ENCODE results near the gene KCNQ1. TPM values are rescaled to one million over a fixed set of nuclear protein-coding genes. Genes with fewer than 3 reads are reported as not detected.

The KCNQ1 gene
- total and polyA plus RNA-seq, 2 experiments from 2014 or later = 0.45 to 0.87 TPM

GRCh38 chr11:2488004-2488403, 43.2 kb downstream of the KCNQ1 start:
- Histone ChIP-seq H3F3A (replicated peaks; ENCODE audit: low read depth) (no peaks in the 10 kb centered on the region), H3K4me2 (no peak overlapping the region), H3K4me1 (ENCODE audit: insufficient read depth) (no peaks in the 10 kb centered on the region), H3K27ac (ENCODE audit: low read depth) (no peak overlapping the region), H3K27me3 (ENCODE audit: insufficient read depth) (peaks cover 99% of the 10 kb centered on the region), H2AFZ (no peak overlapping the region), H3K4me3 (no peak overlapping the region), H3K9me2 (ENCODE audit: insufficient read depth) (0 out of 2 replicates have a peak, but pooled peaks cover 3% of the 10 kb centered on the region), H3K36me3 (ENCODE audit: insufficient read depth) (peaks cover 4% of the 10 kb centered on the region; the same call in 1 of the 2 replicates), H3K79me2 (replicated peaks; ENCODE audit: insufficient read depth) (no peaks in the 10 kb centered on the region), H4K20me1 (replicated peaks; ENCODE audit: insufficient read depth) (no peaks in the 10 kb centered on the region)
- DNase-seq (ENCODE audit: low spot score) (no peak), ATAC-seq (no peak)
- peaks cover 51% of the 10 kb centered on the region for H3K27me3 Mint-ChIP-seq (ENCODE audit: insufficient read depth, low read depth, poor library complexity)
- H3K27ac Mint-ChIP-seq = no peak overlapping the region
- no peaks in the 10 kb centered on the region for H3K36me3 Mint-ChIP-seq (ENCODE audit: low read depth)
- peaks cover 17% of the 10 kb centered on the region for H3K9me3 Mint-ChIP-seq
- no peaks in the 10 kb centered on the region for H3K4me1 Mint-ChIP-seq
- TF ChIP-seq, protein P1, sequence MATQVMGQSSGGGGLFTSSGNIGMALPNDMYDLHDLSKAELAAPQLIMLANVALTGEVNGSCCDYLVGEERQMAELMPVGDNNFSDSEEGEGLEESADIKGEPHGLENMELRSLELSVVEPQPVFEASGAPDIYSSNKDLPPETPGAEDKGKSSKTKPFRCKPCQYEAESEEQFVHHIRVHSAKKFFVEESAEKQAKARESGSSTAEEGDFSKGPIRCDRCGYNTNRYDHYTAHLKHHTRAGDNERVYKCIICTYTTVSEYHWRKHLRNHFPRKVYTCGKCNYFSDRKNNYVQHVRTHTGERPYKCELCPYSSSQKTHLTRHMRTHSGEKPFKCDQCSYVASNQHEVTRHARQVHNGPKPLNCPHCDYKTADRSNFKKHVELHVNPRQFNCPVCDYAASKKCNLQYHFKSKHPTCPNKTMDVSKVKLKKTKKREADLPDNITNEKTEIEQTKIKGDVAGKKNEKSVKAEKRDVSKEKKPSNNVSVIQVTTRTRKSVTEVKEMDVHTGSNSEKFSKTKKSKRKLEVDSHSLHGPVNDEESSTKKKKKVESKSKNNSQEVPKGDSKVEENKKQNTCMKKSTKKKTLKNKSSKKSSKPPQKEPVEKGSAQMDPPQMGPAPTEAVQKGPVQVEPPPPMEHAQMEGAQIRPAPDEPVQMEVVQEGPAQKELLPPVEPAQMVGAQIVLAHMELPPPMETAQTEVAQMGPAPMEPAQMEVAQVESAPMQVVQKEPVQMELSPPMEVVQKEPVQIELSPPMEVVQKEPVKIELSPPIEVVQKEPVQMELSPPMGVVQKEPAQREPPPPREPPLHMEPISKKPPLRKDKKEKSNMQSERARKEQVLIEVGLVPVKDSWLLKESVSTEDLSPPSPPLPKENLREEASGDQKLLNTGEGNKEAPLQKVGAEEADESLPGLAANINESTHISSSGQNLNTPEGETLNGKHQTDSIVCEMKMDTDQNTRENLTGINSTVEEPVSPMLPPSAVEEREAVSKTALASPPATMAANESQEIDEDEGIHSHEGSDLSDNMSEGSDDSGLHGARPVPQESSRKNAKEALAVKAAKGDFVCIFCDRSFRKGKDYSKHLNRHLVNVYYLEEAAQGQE (IDR thresholded peaks at IDR 0.05; ENCODE audit: unreplicated experiment) = no peak
- TF ChIP-seq, protein P2, sequence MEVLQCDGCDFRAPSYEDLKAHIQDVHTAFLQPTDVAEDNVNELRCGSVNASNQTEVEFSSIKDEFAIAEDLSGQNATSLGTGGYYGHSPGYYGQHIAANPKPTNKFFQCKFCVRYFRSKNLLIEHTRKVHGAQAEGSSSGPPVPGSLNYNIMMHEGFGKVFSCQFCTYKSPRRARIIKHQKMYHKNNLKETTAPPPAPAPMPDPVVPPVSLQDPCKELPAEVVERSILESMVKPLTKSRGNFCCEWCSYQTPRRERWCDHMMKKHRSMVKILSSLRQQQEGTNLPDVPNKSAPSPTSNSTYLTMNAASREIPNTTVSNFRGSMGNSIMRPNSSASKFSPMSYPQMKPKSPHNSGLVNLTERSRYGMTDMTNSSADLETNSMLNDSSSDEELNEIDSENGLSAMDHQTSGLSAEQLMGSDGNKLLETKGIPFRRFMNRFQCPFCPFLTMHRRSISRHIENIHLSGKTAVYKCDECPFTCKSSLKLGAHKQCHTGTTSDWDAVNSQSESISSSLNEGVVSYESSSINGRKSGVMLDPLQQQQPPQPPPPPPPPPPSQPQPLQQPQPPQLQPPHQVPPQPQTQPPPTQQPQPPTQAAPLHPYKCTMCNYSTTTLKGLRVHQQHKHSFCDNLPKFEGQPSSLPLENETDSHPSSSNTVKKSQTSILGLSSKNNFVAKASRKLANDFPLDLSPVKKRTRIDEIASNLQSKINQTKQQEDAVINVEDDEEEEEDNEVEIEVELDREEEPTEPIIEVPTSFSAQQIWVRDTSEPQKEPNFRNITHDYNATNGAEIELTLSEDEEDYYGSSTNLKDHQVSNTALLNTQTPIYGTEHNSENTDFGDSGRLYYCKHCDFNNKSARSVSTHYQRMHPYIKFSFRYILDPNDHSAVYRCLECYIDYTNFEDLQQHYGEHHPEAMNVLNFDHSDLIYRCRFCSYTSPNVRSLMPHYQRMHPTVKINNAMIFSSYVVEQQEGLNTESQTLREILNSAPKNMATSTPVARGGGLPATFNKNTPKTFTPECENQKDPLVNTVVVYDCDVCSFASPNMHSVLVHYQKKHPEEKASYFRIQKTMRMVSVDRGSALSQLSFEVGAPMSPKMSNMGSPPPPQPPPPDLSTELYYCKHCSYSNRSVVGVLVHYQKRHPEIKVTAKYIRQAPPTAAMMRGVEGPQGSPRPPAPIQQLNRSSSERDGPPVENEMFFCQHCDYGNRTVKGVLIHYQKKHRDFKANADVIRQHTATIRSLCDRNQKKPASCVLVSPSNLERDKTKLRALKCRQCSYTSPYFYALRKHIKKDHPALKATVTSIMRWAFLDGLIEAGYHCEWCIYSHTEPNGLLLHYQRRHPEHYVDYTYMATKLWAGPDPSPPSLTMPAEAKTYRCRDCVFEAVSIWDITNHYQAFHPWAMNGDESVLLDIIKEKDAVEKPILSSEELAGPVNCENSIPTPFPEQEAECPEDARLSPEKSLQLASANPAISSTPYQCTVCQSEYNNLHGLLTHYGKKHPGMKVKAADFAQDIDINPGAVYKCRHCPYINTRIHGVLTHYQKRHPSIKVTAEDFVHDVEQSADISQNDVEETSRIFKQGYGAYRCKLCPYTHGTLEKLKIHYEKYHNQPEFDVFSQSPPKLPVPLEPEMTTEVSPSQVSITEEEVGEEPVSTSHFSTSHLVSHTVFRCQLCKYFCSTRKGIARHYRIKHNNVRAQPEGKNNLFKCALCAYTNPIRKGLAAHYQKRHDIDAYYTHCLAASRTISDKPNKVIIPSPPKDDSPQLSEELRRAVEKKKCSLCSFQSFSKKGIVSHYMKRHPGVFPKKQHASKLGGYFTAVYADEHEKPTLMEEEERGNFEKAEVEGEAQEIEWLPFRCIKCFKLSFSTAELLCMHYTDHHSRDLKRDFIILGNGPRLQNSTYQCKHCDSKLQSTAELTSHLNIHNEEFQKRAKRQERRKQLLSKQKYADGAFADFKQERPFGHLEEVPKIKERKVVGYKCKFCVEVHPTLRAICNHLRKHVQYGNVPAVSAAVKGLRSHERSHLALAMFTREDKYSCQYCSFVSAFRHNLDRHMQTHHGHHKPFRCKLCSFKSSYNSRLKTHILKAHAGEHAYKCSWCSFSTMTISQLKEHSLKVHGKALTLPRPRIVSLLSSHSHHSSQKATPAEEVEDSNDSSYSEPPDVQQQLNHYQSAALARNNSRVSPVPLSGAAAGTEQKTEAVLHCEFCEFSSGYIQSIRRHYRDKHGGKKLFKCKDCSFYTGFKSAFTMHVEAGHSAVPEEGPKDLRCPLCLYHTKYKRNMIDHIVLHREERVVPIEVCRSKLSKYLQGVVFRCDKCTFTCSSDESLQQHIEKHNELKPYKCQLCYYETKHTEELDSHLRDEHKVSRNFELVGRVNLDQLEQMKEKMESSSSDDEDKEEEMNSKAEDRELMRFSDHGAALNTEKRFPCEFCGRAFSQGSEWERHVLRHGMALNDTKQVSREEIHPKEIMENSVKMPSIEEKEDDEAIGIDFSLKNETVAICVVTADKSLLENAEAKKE (CRISPR knock-in tag; IDR thresholded peaks at IDR 0.05) = no peak
- TF ChIP-seq EZH2phosphoT487 (IDR thresholded peaks at IDR 0.05; ENCODE audit: unreplicated experiment) = no peak
- no peak overlapping the region for H3K4me3 Mint-ChIP-seq

Data from GM23338 (cell line).